Lung (tissue), 12 donors: ENCODE data around the gene MRPS27. TPM values are rescaled to one million over a fixed set of nuclear protein-coding genes. Genes with fewer than 3 reads are reported as not detected.
A peak's percentile ranks its signal among the peaks of the same experiment; 100 is the strongest.

Source experiments
- ATAC-seq: fragments of 200-7000 bp; cut with Tn5 transposase; one replicate; pipeline ENCODE4 v1.9.1; 2020; ENCODE audit warnings: moderate number of reproducible peaks; ENCODE audit not compliant: insufficient read depth, low FRiP score
- DNase-seq, 3 donors: peaks; one replicate each; pipeline ENCODE4 v3.0.0-alpha.2; 2013 to 2017
- H3K27ac ChIP-seq, 2 donors: one replicate each; pipeline ENCODE4 v1.5.1; 2013; ENCODE audit warnings: mild to moderate bottlenecking in 2 of 2, moderate library complexity in 2 of 2, control low read depth in 1 of 2, inconsistent platforms in 1 of 2, low read depth in 1 of 2, low read length in 1 of 2
- H3K27me3 ChIP-seq, 3 donors: one replicate each; pipeline ENCODE4 v1.5.1; 2013; ENCODE audit warnings: low read length in 2 of 3; ENCODE audit not compliant: control insufficient read depth in 3 of 3, insufficient read depth in 3 of 3
- H3K36me3 ChIP-seq, 4 donors: one replicate each; pipeline ENCODE4 v1.5.1; 2013; ENCODE audit warnings: low read length in 4 of 4, mild to moderate bottlenecking in 1 of 4, moderate library complexity in 1 of 4; ENCODE audit not compliant: control insufficient read depth in 4 of 4, insufficient read depth in 4 of 4
- H3K4me1 ChIP-seq, 5 donors: one replicate each; pipeline ENCODE4 v1.5.1; 2013; ENCODE audit warnings: low read length in 5 of 5, mild to moderate bottlenecking in 2 of 5, moderate library complexity in 1 of 5; ENCODE audit not compliant: control insufficient read depth in 5 of 5, insufficient read depth in 5 of 5
- H3K4me3 ChIP-seq: one replicate; pipeline ENCODE4 v1.5.1; 2013; ENCODE audit warnings: mild to moderate bottlenecking, control low read depth, moderate library complexity
- H3K9ac ChIP-seq, 2 donors: one replicate each; pipeline ENCODE4 v1.5.1; 2013; ENCODE audit warnings: low read length in 2 of 2, control low read depth in 1 of 2; ENCODE audit not compliant: insufficient read depth in 1 of 2
- H3K9me3 ChIP-seq, 4 donors: one replicate each; pipeline ENCODE4 v1.5.1; 2013; ENCODE audit warnings: low read length in 3 of 4, mild to moderate bottlenecking in 1 of 4, moderate library complexity in 1 of 4; ENCODE audit not compliant: control insufficient read depth in 4 of 4, insufficient read depth in 3 of 4
- CTCF ChIP-seq: IDR thresholded peaks from 2 replicates; pipeline ENCODE4 v1.5.1; 2012; ENCODE audit warnings: mild to moderate bottlenecking; ENCODE audit errors: control extremely low read depth, extremely low read depth
- WGBS, 2 donors: extraction: QIAGEN DNeasy Blood & Tissue Kit; methylation state at CpG; one replicate each; pipeline ENCODE4 v1.1.7; 2013; 5-methylcytosine and 5-hydroxymethylcytosine counted together
- polyA plus RNA-seq, 2 donors: library from polyadenylated mRNA; stranded (reverse); fragments of 200-250 nt; gene quantifications; one replicate each; pipeline ENCODE4 v1.2.1, GENCODE V29; 2013
- total RNA-seq, 2 donors: library from RNA; depleted of rRNA in 1 of 2; stranded (reverse); fragments of >200 nt in 1 of 2; gene quantifications; one replicate each; pipeline ENCODE4 v1.2.1, GENCODE V29; 2014 to 2021
- donor health status: control.
- donor health status: control.
- donor health status: Bipolar disorder and iron deficiency.
- donor health status: healthy.
- donor health status: DM: yes; HTN: yes; CAD: no.

MRPS27 gene
- total and polyA plus RNA-seq, 4 donors: 18.8 to 84.8 (median 32.7) TPM

GRCh38 chr5:72184408-72184807 lies 135.6 kb downstream of the MRPS27 start:
- DNase-seq (peak in 2 of 3 donors; percentile 13 to 29), ATAC-seq (no peak)
- no peak for TF ChIP-seq CTCF
- peaks cover 0 to 6% (median 5%) of the 10 kb centered on the region in 4 donors for H3K36me3 ChIP-seq
- no peak overlapping the region for H3K4me3 ChIP-seq
- H3K27ac ChIP-seq: no peak overlapping the region
- no peak overlapping the region for H3K9ac ChIP-seq
- H3K4me1 ChIP-seq: peaks cover 0 to 19% (median 3%) of the 10 kb centered on the region in 5 donors
- WGBS, 2 donors: 87 to 89% methylated on average over 3 of the region's 3 CpGs
- H3K9me3 ChIP-seq: no peaks in the 10 kb centered on the region
- no peaks in the 10 kb centered on the region for H3K27me3 ChIP-seq

- ATAC-seq (no peak), DNase-seq (no peak)
- Histone ChIP-seq H3K36me3 (peaks cover 0 to 6% (median 4%) of the 10 kb centered on the region in 4 donors), H3K27me3 (no peaks in the 10 kb centered on the region), H3K27ac (no peak overlapping the region), H3K9ac (no peak overlapping the region), H3K4me1 (peaks cover 0 to 29% (median 3%) of the 10 kb centered on the region in 5 donors), H3K9me3 (no peaks in the 10 kb centered on the region), H3K4me3 (no peak overlapping the region)
- no peak for TF ChIP-seq CTCF
- 82 to 89% methylated on average over 7 of the region's 7 CpGs for WGBS, 2 donors
These were observed 136.9 kb downstream of the MRPS27 start for GRCh38 chr5:72183101-72183520.

GRCh38 chr5:72182686-72183085 lies 137.4 kb downstream of the MRPS27 start:
- H3K27ac ChIP-seq: no peak overlapping the region
- no peak overlapping the region for H3K9ac ChIP-seq
- WGBS, 2 donors: 91 to 95% methylated on average over 7 of the region's 7 CpGs
- no peaks in the 10 kb centered on the region for H3K9me3 ChIP-seq
- H3K27me3 ChIP-seq: no peaks in the 10 kb centered on the region
- H3K4me3 ChIP-seq: no peak overlapping the region
- no peak for TF ChIP-seq CTCF
- H3K4me1 ChIP-seq: peaks cover 0 to 29% (median 3%) of the 10 kb centered on the region in 5 donors
- no peak for DNase-seq
- H3K36me3 ChIP-seq: peaks cover 0 to 4% (median 1%) of the 10 kb centered on the region in 4 donors
- no peak for ATAC-seq

- H3K36me3 ChIP-seq: peaks cover 0 to 4% (median 0%) of the 10 kb centered on the region in 4 donors
- H3K4me3 ChIP-seq: no peak overlapping the region
- no peak for DNase-seq
- no peak for ATAC-seq
- no peaks in the 10 kb centered on the region for H3K27me3 ChIP-seq
- peaks cover 0 to 25% (median 2%) of the 10 kb centered on the region in 5 donors for H3K4me1 ChIP-seq
- no peak overlapping the region for H3K27ac ChIP-seq
- WGBS, 2 donors: 70 to 88% methylated on average over 4 of the region's 4 CpGs
- TF ChIP-seq CTCF: no peak
- H3K9ac ChIP-seq: no peak overlapping the region
- H3K9me3 ChIP-seq: no peaks in the 10 kb centered on the region
These were observed 139.1 kb downstream of the MRPS27 start for GRCh38 chr5:72180925-72181324.
